Keratinocyte (primary cell): ENCODE data around the gene CCL22. TPM values are rescaled to one million over a fixed set of nuclear protein-coding genes. Genes with fewer than 3 reads are reported as not detected.

Experiments used
- DNase-seq: peaks from one replicate; pipeline ENCODE4 v3.0.0-alpha.2; 2011; ENCODE audit warnings: low read depth, missing footprints, low spot score
- FAIRE-seq: peaks from 2 replicates; lab custom pipeline; 2011; peaks lifted over from hg19 to GRCh38; lab: Jason Lieb, UNC
- H2AFZ ChIP-seq: 2 replicates; pipeline ENCODE4 v1.6.0; 2012; ENCODE audit warnings: low read length, control low read depth, inconsistent platforms; ENCODE audit not compliant: control insufficient read depth
- H3K27ac ChIP-seq: 2 replicates; pipeline ENCODE4 v1.5.1; 2011; ENCODE audit warnings: low read length; ENCODE audit not compliant: control insufficient read depth, insufficient read depth
- H3K27me3 ChIP-seq: 3 replicates; pipeline ENCODE4 v1.6.0; 2011; ENCODE audit warnings: low read length; ENCODE audit not compliant: control insufficient read depth, insufficient read depth; ENCODE audit errors: extremely low read depth
- H3K36me3 ChIP-seq, 2 experiments: 2 replicates in 1 of 2; 3 replicates in 1 of 2; pipeline ENCODE4 v1.5.1; 2011; ENCODE audit warnings: low read length in 2 of 2, mild to moderate bottlenecking in 1 of 2; ENCODE audit not compliant: control insufficient read depth in 2 of 2, insufficient read depth in 2 of 2; ENCODE audit errors: extremely low read depth in 1 of 2
- H3K4me1 ChIP-seq: 3 replicates; pipeline ENCODE4 v1.5.1; 2011; ENCODE audit warnings: low read length; ENCODE audit not compliant: control insufficient read depth, insufficient read depth; ENCODE audit errors: extremely low read depth
- H3K4me2 ChIP-seq: 3 replicates; pipeline ENCODE4 v1.6.0; 2011; ENCODE audit warnings: low read depth, low read length; ENCODE audit not compliant: control insufficient read depth, insufficient read depth; ENCODE audit errors: extremely low read depth
- H3K4me3 ChIP-seq, 3 experiments: fragments of 200-600 bp in 1 of 3; sonication (generic) in 1 of 3; 2 replicates in 2 of 3; 3 replicates in 1 of 3; pipeline ENCODE4 v1.5.1; 2011 to 2016; ENCODE audit warnings: low read length in 3 of 3, mild to moderate bottlenecking in 3 of 3, control low read depth in 2 of 3, inconsistent platforms in 1 of 3, low read depth in 1 of 3, mixed read lengths in 1 of 3, mixed run types in 1 of 3, moderate library complexity in 1 of 3; ENCODE audit not compliant: control insufficient read depth in 2 of 3, insufficient read depth in 2 of 3; ENCODE audit errors: extremely low read depth in 1 of 3
- H3K79me2 ChIP-seq: 2 replicates; pipeline ENCODE4 v1.6.0; 2012; ENCODE audit warnings: low read length; ENCODE audit not compliant: control insufficient read depth, insufficient read depth
- H3K9ac ChIP-seq: 3 replicates; pipeline ENCODE4 v1.6.0; 2011; ENCODE audit warnings: low read length; ENCODE audit not compliant: control insufficient read depth, insufficient read depth; ENCODE audit errors: extremely low read depth
- H3K9me1 ChIP-seq: 3 replicates; pipeline ENCODE4 v1.6.0; 2011; ENCODE audit warnings: low read length; ENCODE audit not compliant: control insufficient read depth, insufficient read depth; ENCODE audit errors: extremely low read depth
- H3K9me3 ChIP-seq: 2 replicates; pipeline ENCODE4 v1.5.1; 2012; ENCODE audit warnings: low read depth, low read length; ENCODE audit not compliant: control insufficient read depth
- H4K20me1 ChIP-seq: 3 replicates; pipeline ENCODE4 v1.6.0; 2011; ENCODE audit warnings: low read length; ENCODE audit not compliant: control insufficient read depth, insufficient read depth; ENCODE audit errors: extremely low read depth
- EZH2 ChIP-seq: IDR thresholded peaks from one replicate; pipeline ENCODE4 v1.6.1; 2012; ENCODE audit warnings: inconsistent platforms, mild to moderate bottlenecking, low read length, moderate library complexity
- dilution Hi-C: fragments of 300-500 bp; cut with MboI; formaldehyde crosslinking; loops from one replicate; pipeline ENCODE4 v1.7.0; 2020; ENCODE audit warnings: low sequenced_read_pairs; ENCODE audit not compliant: extremely low pct_ligation_motif_present
- polyA plus RNA-seq, 5 experiments: library from polyadenylated mRNA; depleted of rRNA in 3 of 5; stranded (reverse) in 3 of 5; stranded (forward) in 1 of 5; unstranded in 1 of 5; fragments of >200 nt; gene quantifications; 1 replicate in 1 of 5; 2 replicates in 3 of 5; 3 replicates in 1 of 5; pipeline versions ENCODE4 v1.2.1 to v1.2.3, GENCODE V29; 2011 to 2012; ENCODE audit warnings: missing spikeins in 2 of 5, low read depth in 1 of 5, low replicate concordance in 1 of 5
- TF ChIP-seq, protein P1 (sequence below), 3 experiments: IDR thresholded peaks in 1 of 3; conservative IDR thresholded peaks in 1 of 3; optimal IDR thresholded peaks in 1 of 3; 2 replicates in 2 of 3; 3 replicates in 1 of 3; pipeline versions ENCODE3 to v1.5.1; 2011; ENCODE audit warnings: low read length in 3 of 3, mild to moderate bottlenecking in 3 of 3, moderate library complexity in 2 of 3, control low read depth in 1 of 3, inconsistent platforms in 1 of 3; ENCODE audit not compliant: insufficient read depth in 2 of 3; ENCODE audit errors: extremely low read depth in 1 of 3

CCL22 gene
- polyA plus RNA-seq, 1 donor (not counting 4 experiments of a cell fraction or from before 2014, with no cell fraction given): not detected

DNA sequence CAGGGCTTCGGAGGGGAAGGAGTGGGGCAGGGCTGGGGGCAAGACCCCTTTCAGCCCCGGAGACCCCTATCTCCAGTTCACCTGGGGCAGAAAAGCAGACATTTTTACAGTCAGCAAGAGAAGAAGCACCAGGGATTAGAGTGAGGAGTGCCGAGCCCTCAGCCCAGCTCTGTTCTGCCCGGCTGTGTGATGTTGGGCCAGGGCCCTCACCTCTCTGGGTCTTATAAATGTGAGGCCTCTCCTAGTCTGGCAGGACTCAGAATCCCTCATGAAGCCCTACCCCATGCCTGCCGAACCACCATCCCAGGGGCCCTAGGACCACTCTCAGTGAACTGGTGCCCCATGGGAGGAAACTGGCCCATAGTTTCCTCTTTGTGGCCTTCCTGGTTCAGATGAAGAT lies 26.5 kb downstream of the CCL22 start:
- Histone ChIP-seq H3K27me3 (no peaks in the 10 kb centered on the region), H3K9me1 (no peaks in the 10 kb centered on the region), H4K20me1 (no peaks in the 10 kb centered on the region), H3K27ac (no peak overlapping the region), H3K4me2 (no peak overlapping the region), H3K36me3 (no peaks in the 10 kb centered on the region), H3K9ac (no peak overlapping the region), H3K4me3 (no peak overlapping the region), H2AFZ (no peak overlapping the region), H3K4me1 (peaks cover 23% of the 10 kb centered on the region), H3K9me3 (no peaks in the 10 kb centered on the region), H3K79me2 (no peaks in the 10 kb centered on the region)
- DNase-seq (no peak), FAIRE-seq (no peak)
- dilution Hi-C loops: no loop called here
- TF ChIP-seq EZH2: no peak
- TF ChIP-seq, protein P1, sequence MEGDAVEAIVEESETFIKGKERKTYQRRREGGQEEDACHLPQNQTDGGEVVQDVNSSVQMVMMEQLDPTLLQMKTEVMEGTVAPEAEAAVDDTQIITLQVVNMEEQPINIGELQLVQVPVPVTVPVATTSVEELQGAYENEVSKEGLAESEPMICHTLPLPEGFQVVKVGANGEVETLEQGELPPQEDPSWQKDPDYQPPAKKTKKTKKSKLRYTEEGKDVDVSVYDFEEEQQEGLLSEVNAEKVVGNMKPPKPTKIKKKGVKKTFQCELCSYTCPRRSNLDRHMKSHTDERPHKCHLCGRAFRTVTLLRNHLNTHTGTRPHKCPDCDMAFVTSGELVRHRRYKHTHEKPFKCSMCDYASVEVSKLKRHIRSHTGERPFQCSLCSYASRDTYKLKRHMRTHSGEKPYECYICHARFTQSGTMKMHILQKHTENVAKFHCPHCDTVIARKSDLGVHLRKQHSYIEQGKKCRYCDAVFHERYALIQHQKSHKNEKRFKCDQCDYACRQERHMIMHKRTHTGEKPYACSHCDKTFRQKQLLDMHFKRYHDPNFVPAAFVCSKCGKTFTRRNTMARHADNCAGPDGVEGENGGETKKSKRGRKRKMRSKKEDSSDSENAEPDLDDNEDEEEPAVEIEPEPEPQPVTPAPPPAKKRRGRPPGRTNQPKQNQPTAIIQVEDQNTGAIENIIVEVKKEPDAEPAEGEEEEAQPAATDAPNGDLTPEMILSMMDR (optimal IDR thresholded peaks at IDR 0.05 in 1 of 3, IDR thresholded peaks at IDR 0.05 in 1 of 3, conservative IDR thresholded peaks at IDR 0.05 in 1 of 3; ENCODE audit: extremely low read depth in 1 of 3, insufficient read depth in 2 of 3, low read length in 3 of 3): no peak

DNA sequence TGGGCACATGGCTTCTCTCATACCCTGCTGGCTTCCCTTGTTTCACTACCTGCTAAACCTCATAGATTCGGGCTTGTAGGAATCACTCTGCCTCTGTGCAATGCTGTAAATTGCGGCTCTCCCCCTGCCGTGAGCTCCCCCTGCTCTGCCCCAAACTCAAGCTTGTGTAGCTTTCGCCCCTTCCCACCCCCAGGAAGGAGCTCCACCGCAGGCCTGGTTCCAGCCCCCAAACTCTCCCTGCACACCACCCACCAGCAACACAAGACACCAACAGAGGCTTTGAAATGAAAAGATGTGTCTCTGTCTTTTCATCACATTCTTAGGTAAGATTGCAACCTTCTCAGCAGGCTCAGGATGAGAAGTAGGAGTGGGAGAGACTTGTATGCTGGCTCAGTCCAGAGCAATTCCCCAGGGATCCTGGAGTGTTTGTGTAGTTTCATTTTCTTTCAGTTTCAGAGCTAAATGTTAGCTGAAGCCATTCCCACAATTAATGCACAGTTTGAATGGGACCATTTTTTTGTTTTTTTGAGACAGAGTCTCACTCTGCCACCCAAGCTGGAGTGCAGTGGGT lies 27.9 kb downstream of the CCL22 start:
- Histone ChIP-seq H3K4me2 (no peak overlapping the region), H3K9ac (no peak overlapping the region), H3K27me3 (peaks cover 6% of the 10 kb centered on the region), H3K27ac (no peak overlapping the region), H2AFZ (no peak overlapping the region), H4K20me1 (no peaks in the 10 kb centered on the region), H3K9me3 (no peaks in the 10 kb centered on the region), H3K4me3 (no peak overlapping the region), H3K36me3 (no peaks in the 10 kb centered on the region), H3K9me1 (no peaks in the 10 kb centered on the region), H3K4me1 (peaks cover 19% of the 10 kb centered on the region), H3K79me2 (no peaks in the 10 kb centered on the region)
- FAIRE-seq (no peak), DNase-seq (no peak)
- TF ChIP-seq, protein P1 (optimal IDR thresholded peaks at IDR 0.05 in 1 of 3, IDR thresholded peaks at IDR 0.05 in 1 of 3, conservative IDR thresholded peaks at IDR 0.05 in 1 of 3; ENCODE audit: extremely low read depth in 1 of 3, insufficient read depth in 2 of 3, low read length in 3 of 3): no peak
- no peak for TF ChIP-seq EZH2
- dilution Hi-C loops: no loop called here
